GM20000 (cell line): ENCODE measurements around the gene C4orf50.

Experiments
- DNase-seq: peaks from one replicate; pipeline ENCODE4 v3.0.0; 2012; ENCODE audit warnings: low spot score
- TF ChIP-seq, protein P1 (sequence below): IDR thresholded peaks from 2 replicates; pipeline ENCODE4 v1.5.1; 2012; ENCODE audit warnings: mild to moderate bottlenecking, control low read depth; ENCODE audit errors: extremely low read depth, missing control alignments

C4orf50 gene

GRCh38 chr4:5925419-5926200 lies 92.6 kb downstream of the C4orf50 start:
- no peak for DNase-seq

DNA sequence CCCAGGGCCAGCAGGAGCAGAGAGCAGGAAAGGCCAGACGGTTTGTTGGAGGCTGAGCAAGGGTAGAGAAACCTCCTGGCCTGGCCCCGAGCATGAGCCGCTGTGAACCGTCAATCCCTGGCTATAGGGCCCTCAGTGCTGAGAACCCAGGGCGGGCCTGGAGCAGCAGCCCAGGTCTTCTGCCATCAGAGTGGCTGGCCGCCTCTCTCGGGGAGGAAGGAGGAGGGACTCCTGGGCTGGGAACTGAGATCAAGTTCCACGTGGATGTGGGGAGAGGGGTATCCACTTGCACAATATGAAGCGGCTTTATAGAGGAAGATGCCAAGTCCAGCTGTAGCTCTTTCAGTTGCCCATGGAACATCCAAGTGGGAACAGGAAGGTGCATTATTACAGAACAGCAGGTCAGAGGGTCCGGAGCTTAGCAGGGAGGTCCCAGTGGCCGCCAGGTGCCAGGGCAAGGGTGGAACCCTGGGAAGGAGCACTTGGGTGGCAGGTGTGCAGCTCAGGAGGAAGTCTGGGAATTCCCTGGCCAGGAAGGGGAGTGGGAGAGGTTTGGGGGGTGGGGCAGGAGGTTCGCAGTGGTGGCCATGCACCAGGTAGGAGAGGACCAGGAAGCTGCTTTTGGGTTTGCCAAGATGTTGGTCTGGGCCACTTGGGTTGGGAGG lies 93.6 kb downstream of the C4orf50 start:
- no peak for DNase-seq
- TF ChIP-seq, protein P1, sequence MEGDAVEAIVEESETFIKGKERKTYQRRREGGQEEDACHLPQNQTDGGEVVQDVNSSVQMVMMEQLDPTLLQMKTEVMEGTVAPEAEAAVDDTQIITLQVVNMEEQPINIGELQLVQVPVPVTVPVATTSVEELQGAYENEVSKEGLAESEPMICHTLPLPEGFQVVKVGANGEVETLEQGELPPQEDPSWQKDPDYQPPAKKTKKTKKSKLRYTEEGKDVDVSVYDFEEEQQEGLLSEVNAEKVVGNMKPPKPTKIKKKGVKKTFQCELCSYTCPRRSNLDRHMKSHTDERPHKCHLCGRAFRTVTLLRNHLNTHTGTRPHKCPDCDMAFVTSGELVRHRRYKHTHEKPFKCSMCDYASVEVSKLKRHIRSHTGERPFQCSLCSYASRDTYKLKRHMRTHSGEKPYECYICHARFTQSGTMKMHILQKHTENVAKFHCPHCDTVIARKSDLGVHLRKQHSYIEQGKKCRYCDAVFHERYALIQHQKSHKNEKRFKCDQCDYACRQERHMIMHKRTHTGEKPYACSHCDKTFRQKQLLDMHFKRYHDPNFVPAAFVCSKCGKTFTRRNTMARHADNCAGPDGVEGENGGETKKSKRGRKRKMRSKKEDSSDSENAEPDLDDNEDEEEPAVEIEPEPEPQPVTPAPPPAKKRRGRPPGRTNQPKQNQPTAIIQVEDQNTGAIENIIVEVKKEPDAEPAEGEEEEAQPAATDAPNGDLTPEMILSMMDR, result no peak

More at GRCh38 chr4:5925419-5926200, 92.6 kb downstream of the C4orf50 start:
- TF ChIP-seq, protein P1, result no peak

GRCh38 chr4:5923376-5923775 lies 94.9 kb downstream of the C4orf50 start:
- TF ChIP-seq, protein P1, result no peak
- no peak for DNase-seq

DNA sequence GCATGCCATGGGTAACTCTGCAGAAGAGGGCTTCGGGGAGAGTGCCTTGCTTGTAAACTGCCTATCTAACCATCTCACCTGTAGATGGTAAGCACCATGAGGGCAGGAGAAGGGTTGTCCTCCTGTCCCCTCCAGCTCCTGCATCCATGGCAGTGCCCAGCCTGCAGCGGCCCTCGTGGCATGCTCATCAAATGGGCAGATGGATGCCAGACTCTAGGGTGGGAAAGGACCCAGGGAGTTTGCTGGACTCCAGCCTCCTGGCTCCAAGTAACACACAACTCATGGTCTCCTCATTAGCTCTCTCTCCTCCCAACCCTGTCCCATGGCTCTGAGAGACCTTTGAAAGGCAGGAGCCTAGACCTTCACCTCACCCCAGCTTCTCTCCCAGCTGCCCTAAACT lies 95.7 kb downstream of the C4orf50 start:
- no peak for DNase-seq
- TF ChIP-seq, protein P1, result no peak

GRCh38 chr4:5921981-5922380 lies 96.2 kb downstream of the C4orf50 start:
- no peak for DNase-seq
- TF ChIP-seq, protein P1, result no peak

DNA sequence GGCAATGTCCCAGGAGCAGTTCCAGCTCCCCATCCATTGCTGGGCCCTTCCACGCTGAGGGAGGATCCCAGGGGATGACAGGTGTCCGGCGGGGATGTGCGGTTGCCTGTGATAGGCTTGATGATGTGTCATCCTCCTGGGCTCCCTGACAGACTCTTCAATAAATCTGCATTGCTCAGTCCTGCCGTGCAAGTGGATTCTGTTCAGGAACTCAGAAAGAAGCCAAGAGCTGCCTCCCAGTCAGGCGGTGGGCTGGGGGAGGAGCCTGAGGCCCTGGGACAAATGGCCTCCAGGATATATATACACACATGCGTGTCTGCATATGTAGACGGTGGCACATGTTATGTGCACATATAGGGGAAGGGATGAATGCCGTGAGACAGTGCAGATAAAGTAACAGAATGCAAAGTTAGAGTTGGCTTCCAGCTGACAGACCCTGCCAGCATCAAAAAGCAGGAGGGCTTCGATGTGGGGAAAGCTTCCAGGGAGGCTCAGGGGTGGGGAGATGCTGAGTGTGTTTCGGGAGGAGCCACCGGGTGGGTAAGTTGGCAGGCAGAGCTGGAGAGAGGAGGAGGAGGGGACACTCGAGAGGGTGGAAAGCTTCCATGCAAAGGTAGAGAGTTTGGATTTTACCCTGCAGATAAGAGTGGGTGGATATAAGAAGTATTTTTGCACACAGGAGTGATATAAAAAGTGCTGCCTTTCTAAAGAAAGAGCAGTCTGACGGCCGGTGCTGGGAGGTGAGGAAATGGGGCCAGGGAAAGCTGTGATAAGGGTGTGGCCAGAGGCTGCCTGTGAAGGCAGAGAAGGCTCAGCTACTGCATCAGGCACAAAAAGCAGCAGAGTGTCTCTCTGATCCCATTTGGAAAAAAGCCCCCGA lies 96.9 kb downstream of the C4orf50 start:
- no peak for DNase-seq
- TF ChIP-seq, protein P1, result no peak
